SK-N-MC (cell line): ENCODE results near the gene CPEB1.
"Not testable (repeated sequence)": the region's sequence is repeated elsewhere in the genome, so short reads cannot be mapped to it uniquely, and the experiment has no call there.

Experiments used
- DNase-seq: peaks from one replicate; pipeline ENCODE4 v3.0.0-alpha.2; 2011; ENCODE audit warnings: low read depth, low spot score
- H3K27ac ChIP-seq: fragments of 200-600 bp; sonication (generic); 2 replicates; pipeline ENCODE4 v1.5.1; 2016; ENCODE audit warnings: mixed run types
- H3K36me3 ChIP-seq: fragments of 200-600 bp; sonication (generic); 2 replicates; pipeline ENCODE4 v1.6.1; 2017; ENCODE audit warnings: antibody characterized with exemption, low read length, mixed read lengths; ENCODE audit not compliant: insufficient read depth
- H3K4me3 ChIP-seq: fragments of 200-600 bp; sonication (generic); 2 replicates; pipeline ENCODE4 v1.5.1; 2016
- H3K9ac ChIP-seq: fragments of 200-600 bp; sonication (generic); 2 replicates; pipeline ENCODE4 v1.8.0; 2017; ENCODE audit warnings: mixed run types, mixed read lengths; ENCODE audit not compliant: insufficient read length
- H3K9me3 ChIP-seq: fragments of 200-600 bp; sonication (generic); 2 replicates; pipeline ENCODE4 v1.6.1; 2017; ENCODE audit warnings: low read depth, mild to moderate bottlenecking, antibody characterized with exemption, low read length, moderate library complexity, mixed read lengths
- EZH2 ChIP-seq: fragments of 200-600 bp; sonication (generic); IDR thresholded peaks from one replicate; pipeline ENCODE4 v1.6.1; 2017; ENCODE audit warnings: antibody characterized with exemption
- FOXP2 ChIP-seq: optimal IDR thresholded peaks from 2 replicates; pipeline ENCODE3; 2011; ENCODE audit warnings: mild to moderate bottlenecking, moderate library complexity; ENCODE audit not compliant: insufficient read depth; ENCODE audit errors: extremely low read length, control extremely low read depth
- POLR2AphosphoS5 ChIP-seq: IDR thresholded peaks from 2 replicates; pipeline ENCODE4 v1.6.1; 2012; ENCODE audit warnings: mild to moderate bottlenecking, low read depth, low read length, borderline replicate concordance

The CPEB1 gene

GRCh38 chr15:82646250-82647044 lies 716 bp downstream of the CPEB1 start:
- peak overlapping the region; percentile 84 for H3K4me3 ChIP-seq
- no peak overlapping the region for H3K9ac ChIP-seq
- H3K27ac ChIP-seq: no peak overlapping the region
- DNase-seq: no peak
- H3K36me3 ChIP-seq: no peaks in the 10 kb centered on the region
- TF ChIP-seq EZH2: no peak
- TF ChIP-seq FOXP2: no peak
- TF ChIP-seq POLR2AphosphoS5: no peak
- no peaks in the 10 kb centered on the region for H3K9me3 ChIP-seq

DNA sequence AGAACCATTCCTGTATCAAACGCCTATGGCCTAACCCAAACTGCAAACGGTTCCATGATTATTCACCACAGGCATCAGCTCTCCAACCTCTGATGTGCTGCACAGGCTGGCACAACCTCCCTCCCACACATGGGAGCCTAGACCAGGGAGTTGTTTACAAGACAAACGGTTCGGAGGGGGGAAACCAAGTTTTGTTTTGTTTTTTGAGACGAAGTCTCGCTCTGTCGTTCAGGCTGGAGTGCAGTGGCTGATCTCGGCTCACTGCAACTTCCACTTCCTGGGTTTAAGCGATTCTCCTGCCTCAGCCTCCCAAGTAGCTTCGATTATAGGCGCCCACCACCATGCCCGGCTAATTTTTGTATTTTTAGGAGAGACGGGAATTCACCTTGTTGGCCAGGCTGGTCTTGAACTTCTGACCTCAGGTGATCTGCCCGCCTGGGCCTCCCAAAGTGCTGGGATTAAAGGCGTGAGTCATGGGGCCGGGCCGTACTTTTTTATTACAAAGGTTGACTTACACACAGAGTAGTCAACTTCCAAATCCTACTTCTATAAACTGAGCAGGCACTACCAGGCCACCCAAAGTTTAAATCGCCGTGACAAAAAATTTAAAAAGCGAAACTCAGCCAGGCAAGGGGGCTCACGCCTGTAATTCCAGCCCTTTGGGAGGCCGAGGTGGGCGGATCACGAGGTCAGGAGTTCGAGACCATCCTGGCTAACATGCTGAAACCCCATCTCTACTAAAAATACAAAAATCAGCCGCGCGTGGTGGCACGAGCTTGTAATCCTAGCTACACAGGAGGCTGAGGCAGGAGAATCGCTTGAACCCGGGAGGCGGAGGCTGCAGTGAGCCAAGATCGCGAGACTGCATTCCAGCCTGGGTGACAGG lies 2.0 kb downstream of the CPEB1 start:
- not testable (repeated sequence) for H3K36me3 ChIP-seq, H3K9ac ChIP-seq, H3K27ac ChIP-seq, H3K4me3 ChIP-seq, DNase-seq, H3K9me3 ChIP-seq

- Histone ChIP-seq H3K9me3 (no peaks in the 10 kb centered on the region), H3K27ac (no peak overlapping the region; the same call in 1 of the 2 replicates), H3K4me3 (no peak overlapping the region), H3K36me3 (no peaks in the 10 kb centered on the region), H3K9ac (no peak overlapping the region)
- TF ChIP-seq FOXP2: no peak
- no peak for TF ChIP-seq POLR2AphosphoS5
- no peak for TF ChIP-seq EZH2
- DNase-seq: no peak
These were observed 3.2 kb downstream of the CPEB1 start for GRCh38 chr15:82643992-82644391.

DNA sequence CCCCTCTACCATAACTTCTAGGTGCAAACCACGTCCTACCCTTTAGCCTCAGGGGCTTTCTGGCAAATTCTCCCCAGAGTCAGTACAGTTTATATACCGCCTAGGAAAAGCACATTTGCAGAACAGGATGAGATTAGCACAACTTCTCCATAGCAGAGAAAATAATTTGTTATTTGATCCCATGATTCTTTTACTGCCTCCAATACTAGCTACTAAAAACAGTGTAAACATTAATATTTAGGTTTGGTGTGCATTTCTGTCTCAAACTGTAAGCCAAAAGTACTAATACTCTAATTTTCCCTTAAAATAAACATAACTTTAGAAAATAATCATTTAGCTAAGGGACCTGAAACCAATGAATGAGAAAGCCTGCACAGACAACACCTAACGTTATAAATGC lies 4.5 kb downstream of the CPEB1 start:
- Histone ChIP-seq H3K9me3 (no peaks in the 10 kb centered on the region), H3K9ac (no peak overlapping the region), H3K4me3 (no peak overlapping the region; the same call in 1 of the 2 replicates), H3K36me3 (no peaks in the 10 kb centered on the region), H3K27ac (no peak overlapping the region)
- DNase-seq: no peak
- TF ChIP-seq POLR2AphosphoS5 (no peak), EZH2 (no peak), FOXP2 (no peak)

DNA sequence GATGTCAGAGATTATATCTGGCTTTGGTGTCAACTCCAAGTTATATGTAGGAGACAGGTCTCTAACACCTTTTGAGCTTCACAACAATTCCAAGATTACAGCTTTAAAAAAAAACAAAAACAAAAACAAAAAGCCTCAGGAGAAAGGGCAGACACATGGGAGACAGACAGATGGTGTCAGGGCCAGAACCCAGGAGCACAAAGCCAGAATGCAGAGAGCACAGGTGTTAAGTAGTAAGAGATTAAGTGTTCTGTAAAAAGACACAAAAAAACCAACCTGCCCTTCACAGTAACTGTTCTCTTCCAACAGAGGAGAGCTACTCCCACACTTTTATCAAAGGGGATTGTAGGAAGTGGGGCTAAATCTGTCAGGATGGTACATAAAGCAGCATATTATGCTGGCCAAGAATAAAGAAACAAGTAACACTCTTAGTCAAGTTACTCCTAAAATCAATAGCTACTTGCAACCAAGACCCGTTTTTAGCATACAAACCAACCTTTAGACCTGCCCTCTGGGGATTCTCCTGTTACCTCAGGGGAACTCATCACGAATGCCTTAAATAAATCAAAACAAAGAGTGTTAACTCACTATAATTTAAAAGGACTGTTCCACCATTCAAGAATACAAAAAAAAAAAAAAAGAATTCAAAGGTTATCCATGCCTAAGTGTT lies 5.9 kb downstream of the CPEB1 start:
- no peaks in the 10 kb centered on the region for H3K36me3 ChIP-seq
- H3K9me3 ChIP-seq: no peaks in the 10 kb centered on the region
- H3K9ac ChIP-seq: no peak overlapping the region
- H3K4me3 ChIP-seq: no peak overlapping the region
- no peak overlapping the region for H3K27ac ChIP-seq
- no peak for DNase-seq
- TF ChIP-seq POLR2AphosphoS5 (no peak), FOXP2 (no peak), EZH2 (no peak)

DNA sequence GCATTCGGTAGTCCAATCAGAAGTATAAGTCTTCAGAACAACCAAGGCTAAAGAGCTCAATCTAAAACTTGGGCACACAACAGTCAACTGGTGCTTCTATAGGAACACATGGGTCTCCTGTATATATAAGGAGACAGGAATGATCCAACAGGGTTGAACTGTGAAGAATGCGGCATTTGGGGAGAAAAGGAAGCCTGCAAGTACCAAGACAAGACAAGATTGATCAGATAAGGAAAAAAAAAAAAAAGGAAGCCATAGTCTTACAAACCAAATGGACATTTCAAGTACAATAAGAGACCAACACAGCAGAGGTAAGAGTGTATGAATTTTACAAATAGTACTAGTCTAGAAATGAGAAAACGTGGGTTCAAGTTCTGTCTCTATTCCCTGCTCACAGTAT lies 6.5 kb downstream of the CPEB1 start:
- Histone ChIP-seq H3K36me3 (no peaks in the 10 kb centered on the region), H3K4me3 (no peak overlapping the region), H3K27ac (no peak overlapping the region), H3K9ac (no peak overlapping the region), H3K9me3 (no peaks in the 10 kb centered on the region)
- TF ChIP-seq FOXP2 (no peak), EZH2 (no peak), POLR2AphosphoS5 (no peak)
- DNase-seq: no peak

DNA sequence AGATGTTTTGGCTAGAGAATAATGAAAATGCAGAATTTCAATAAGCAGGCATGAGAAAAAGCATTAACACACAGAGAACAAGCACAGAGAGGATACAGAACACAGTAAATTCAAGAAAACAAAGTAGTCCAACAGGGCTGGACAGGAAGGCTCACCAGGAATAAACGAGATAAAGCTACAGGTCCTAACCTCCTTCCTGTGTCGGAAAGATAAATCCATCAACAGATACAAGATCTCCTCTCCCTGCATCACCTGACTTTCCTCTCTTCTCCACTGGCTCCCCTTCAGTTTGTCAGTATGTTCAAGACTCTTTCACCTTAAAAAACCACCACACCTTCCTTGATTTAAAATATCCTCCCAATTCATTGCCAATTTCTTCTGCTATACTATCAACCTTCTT lies 11.4 kb downstream of the CPEB1 start:
- TF ChIP-seq POLR2AphosphoS5 (no peak), EZH2 (no peak), FOXP2 (no peak)
- no peak overlapping the region for H3K9ac ChIP-seq
- H3K9me3 ChIP-seq: no peaks in the 10 kb centered on the region

DNA sequence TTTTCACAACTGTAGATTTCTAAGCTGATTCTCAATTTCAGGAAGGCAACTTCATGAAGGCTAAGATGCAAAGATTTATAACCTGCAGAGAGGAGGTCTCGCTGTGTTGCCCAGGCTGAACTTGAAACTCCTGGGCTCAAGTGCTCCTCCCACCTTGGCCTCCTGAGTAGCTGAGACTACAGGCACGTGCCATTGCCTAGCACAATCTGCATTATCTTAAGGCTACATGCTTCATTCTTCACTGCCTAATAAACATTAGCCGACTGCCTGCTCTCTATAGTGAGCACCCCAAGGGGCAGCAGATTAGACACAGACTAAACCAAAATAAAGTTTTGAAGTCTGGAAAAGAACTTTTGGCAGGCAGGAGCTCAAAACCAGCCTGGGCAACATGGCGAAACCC lies 17.1 kb downstream of the CPEB1 start:
- H3K9me3 ChIP-seq: no peaks in the 10 kb centered on the region
- no peak for TF ChIP-seq EZH2
- TF ChIP-seq POLR2AphosphoS5: no peak
- no peak for TF ChIP-seq FOXP2
- no peak overlapping the region for H3K9ac ChIP-seq
- no peaks in the 10 kb centered on the region for H3K36me3 ChIP-seq
- H3K4me3 ChIP-seq: no peak overlapping the region
- DNase-seq: no peak
- H3K27ac ChIP-seq: no peak overlapping the region

More for the DNA sequence above, 11.4 kb downstream of the CPEB1 start:
- no peak for DNase-seq
- Histone ChIP-seq H3K27ac (no peak overlapping the region), H3K36me3 (no peaks in the 10 kb centered on the region), H3K4me3 (no peak overlapping the region)
